OCI-LY1 (cell line): Measurements from ENCODE around the gene GABBR2.

Experiments
- H2AFZ ChIP-seq: fragments of 200-600 bp; sonication (generic), shearing (Covaris generic); 2 replicates; pipeline ENCODE4 v1.6.0; 2014; ENCODE audit warnings: antibody characterized with exemption, mild to moderate bottlenecking, low read length
- H3F3A ChIP-seq: fragments of 200-600 bp; sonication (generic), shearing (Covaris generic); 2 replicates; pipeline ENCODE4 v1.6.0; 2014; ENCODE audit warnings: mild to moderate bottlenecking, antibody characterized with exemption, low read length, moderate library complexity; ENCODE audit not compliant: insufficient read depth
- H3K27ac ChIP-seq: fragments of 200-600 bp; sonication (generic); 2 replicates; pipeline ENCODE4 v1.5.1; 2014; ENCODE audit warnings: low read length, mixed run types, mild to moderate bottlenecking, low read depth; ENCODE audit not compliant: poor library complexity, severe bottlenecking
- H3K27me3 ChIP-seq: fragments of 200-600 bp; sonication (generic); 2 replicates; pipeline ENCODE4 v1.6.0; 2014; ENCODE audit warnings: antibody characterized with exemption, mild to moderate bottlenecking, low read length, moderate library complexity; ENCODE audit not compliant: insufficient read depth
- H3K36me3 ChIP-seq: fragments of 200-600 bp; sonication (generic); 2 replicates; pipeline ENCODE4 v1.6.1; 2014; ENCODE audit warnings: mild to moderate bottlenecking, antibody characterized with exemption, low read length, moderate library complexity, mixed read lengths; ENCODE audit not compliant: insufficient read depth
- H3K4me1 ChIP-seq: fragments of 200-600 bp; sonication (generic); 2 replicates; pipeline ENCODE4 v1.5.1; 2014; ENCODE audit warnings: mild to moderate bottlenecking, low read length, moderate library complexity; ENCODE audit not compliant: insufficient read depth, severe bottlenecking
- H3K4me2 ChIP-seq: fragments of 200-600 bp; sonication (generic), shearing (Covaris generic); 2 replicates; pipeline ENCODE4 v1.6.1; 2014; ENCODE audit warnings: low read length
- H3K4me3 ChIP-seq: fragments of 200-600 bp; sonication (generic); 2 replicates; pipeline ENCODE4 v1.5.1; 2014; ENCODE audit warnings: low read length, low read depth, mild to moderate bottlenecking, mixed read lengths; ENCODE audit not compliant: poor library complexity, severe bottlenecking
- H3K79me2 ChIP-seq: fragments of 200-600 bp; shearing (Covaris generic); 2 replicates; pipeline ENCODE4 v1.6.1; 2016; ENCODE audit warnings: mixed run types, low read length, mixed read lengths; ENCODE audit not compliant: insufficient read depth
- H3K9ac ChIP-seq: fragments of 200-600 bp; sonication (generic), shearing (Covaris generic); 2 replicates; pipeline ENCODE4 v1.6.1; 2014; ENCODE audit warnings: mild to moderate bottlenecking, low read length, mixed read lengths
- H3K9me2 ChIP-seq: fragments of 200-600 bp; sonication (generic), shearing (Covaris generic); 2 replicates; pipeline ENCODE4 v1.6.1; 2014; ENCODE audit warnings: low read depth, mild to moderate bottlenecking, low read length, mixed read lengths
- H3K9me3 ChIP-seq: fragments of 200-600 bp; shearing (Covaris generic); 2 replicates; pipeline ENCODE4 v1.6.1; 2014; ENCODE audit warnings: low read length, mixed read lengths
- H4K20me1 ChIP-seq: fragments of 200-600 bp; sonication (generic), shearing (Covaris generic); 2 replicates; pipeline ENCODE4 v1.6.0; 2016; ENCODE audit warnings: mild to moderate bottlenecking, low read length; ENCODE audit not compliant: insufficient read depth
- EZH2 ChIP-seq: fragments of 200-600 bp; sonication (generic), shearing (Covaris generic); IDR thresholded peaks from 2 replicates; pipeline ENCODE4 v1.8.0; 2017; ENCODE audit warnings: borderline replicate concordance, mixed run types, mild to moderate bottlenecking, antibody characterized with exemption, low read length, moderate library complexity, mixed read lengths
- TF ChIP-seq, protein P1 (sequence below): fragments of 200-600 bp; sonication (generic), shearing (Covaris generic); IDR thresholded peaks from 2 replicates; pipeline ENCODE4 v1.5.1; 2017; ENCODE audit warnings: mild to moderate bottlenecking, antibody characterized with exemption, low read length, moderate library complexity, mixed read lengths

The GABBR2 gene

DNA sequence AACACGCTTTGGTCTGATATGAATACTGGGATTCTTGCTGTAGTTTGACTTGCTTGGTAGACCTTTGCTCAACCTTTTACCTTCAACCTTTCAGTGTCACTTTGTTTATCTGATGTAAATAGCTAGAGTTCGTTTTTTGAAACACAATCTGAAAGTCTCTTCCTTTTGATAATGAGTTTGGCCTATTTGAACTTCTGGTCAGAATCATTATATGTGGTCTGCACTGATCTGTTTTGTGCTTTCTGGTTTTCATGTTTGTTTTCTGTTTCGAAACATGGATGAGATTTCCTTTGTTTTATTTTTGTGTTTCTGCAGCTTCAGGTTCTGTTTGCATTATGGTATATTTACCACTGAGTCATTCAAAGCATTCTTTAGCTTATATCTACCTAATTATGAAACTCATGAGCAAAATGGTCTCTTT is 217.5 kb downstream of the GABBR2 start:
- TF ChIP-seq EZH2: no peak
- TF ChIP-seq, protein P1, sequence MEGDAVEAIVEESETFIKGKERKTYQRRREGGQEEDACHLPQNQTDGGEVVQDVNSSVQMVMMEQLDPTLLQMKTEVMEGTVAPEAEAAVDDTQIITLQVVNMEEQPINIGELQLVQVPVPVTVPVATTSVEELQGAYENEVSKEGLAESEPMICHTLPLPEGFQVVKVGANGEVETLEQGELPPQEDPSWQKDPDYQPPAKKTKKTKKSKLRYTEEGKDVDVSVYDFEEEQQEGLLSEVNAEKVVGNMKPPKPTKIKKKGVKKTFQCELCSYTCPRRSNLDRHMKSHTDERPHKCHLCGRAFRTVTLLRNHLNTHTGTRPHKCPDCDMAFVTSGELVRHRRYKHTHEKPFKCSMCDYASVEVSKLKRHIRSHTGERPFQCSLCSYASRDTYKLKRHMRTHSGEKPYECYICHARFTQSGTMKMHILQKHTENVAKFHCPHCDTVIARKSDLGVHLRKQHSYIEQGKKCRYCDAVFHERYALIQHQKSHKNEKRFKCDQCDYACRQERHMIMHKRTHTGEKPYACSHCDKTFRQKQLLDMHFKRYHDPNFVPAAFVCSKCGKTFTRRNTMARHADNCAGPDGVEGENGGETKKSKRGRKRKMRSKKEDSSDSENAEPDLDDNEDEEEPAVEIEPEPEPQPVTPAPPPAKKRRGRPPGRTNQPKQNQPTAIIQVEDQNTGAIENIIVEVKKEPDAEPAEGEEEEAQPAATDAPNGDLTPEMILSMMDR: no peak
- Histone ChIP-seq H3K27ac (no peak overlapping the region), H3K36me3 (no peaks in the 10 kb centered on the region), H3K9ac (no peak overlapping the region), H3K79me2 (no peaks in the 10 kb centered on the region), H3K9me3 (no peaks in the 10 kb centered on the region), H3K4me3 (no peak overlapping the region), H3K4me1 (no peaks in the 10 kb centered on the region), H3K4me2 (no peak overlapping the region), H3F3A (no peaks in the 10 kb centered on the region), H4K20me1 (no peaks in the 10 kb centered on the region), H3K27me3 (no peaks in the 10 kb centered on the region), H3K9me2 (no peaks in the 10 kb centered on the region), H2AFZ (no peak overlapping the region)

DNA sequence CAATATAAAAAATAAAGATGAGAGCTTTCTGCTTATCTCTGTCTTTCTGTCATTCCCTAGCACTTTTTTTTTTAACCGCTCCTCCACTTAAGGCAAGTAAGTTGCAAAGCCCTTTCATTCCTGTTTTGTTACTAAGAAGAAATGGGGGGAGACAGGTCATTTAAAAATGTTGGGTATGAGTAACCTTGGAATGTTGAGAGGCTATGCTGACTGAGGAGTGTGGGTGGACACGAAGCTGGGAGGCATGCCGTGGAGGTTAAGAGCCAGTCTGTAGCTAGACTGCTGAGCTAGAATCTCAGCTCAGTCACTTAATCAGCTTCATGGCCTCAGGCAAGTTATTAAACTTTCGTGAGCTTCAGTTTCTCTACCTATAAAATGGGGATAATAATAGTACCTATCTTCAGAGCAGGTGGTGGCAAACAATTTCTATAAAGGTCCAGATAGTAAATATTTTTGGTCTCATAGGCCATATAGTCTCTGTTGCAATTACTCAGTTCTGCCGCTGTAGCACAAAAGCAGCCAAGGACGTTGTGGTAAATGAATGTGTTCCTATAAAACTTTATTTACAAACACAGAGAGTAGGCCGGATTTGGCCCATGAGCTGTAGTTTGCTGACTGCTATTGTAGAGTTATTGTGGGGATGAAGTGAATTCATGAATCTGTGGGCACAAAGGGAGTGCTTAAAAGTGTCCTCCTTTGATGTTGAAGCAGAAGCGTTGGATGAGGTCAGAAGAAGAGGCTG is 220.0 kb downstream of the GABBR2 start:
- H3K27ac ChIP-seq: no peak overlapping the region
- H3K4me3 ChIP-seq: no peak overlapping the region
- H4K20me1 ChIP-seq: no peaks in the 10 kb centered on the region
- no peak overlapping the region for H3K4me2 ChIP-seq
- no peaks in the 10 kb centered on the region for H3K27me3 ChIP-seq
- no peaks in the 10 kb centered on the region for H3F3A ChIP-seq
- H3K79me2 ChIP-seq: no peaks in the 10 kb centered on the region
- no peak overlapping the region for H3K9ac ChIP-seq
- no peaks in the 10 kb centered on the region for H3K9me3 ChIP-seq
- TF ChIP-seq, protein P1: no peak
- TF ChIP-seq EZH2: no peak
- H2AFZ ChIP-seq: no peak overlapping the region
- no peaks in the 10 kb centered on the region for H3K9me2 ChIP-seq
- H3K36me3 ChIP-seq: no peaks in the 10 kb centered on the region
- H3K4me1 ChIP-seq: no peaks in the 10 kb centered on the region

DNA sequence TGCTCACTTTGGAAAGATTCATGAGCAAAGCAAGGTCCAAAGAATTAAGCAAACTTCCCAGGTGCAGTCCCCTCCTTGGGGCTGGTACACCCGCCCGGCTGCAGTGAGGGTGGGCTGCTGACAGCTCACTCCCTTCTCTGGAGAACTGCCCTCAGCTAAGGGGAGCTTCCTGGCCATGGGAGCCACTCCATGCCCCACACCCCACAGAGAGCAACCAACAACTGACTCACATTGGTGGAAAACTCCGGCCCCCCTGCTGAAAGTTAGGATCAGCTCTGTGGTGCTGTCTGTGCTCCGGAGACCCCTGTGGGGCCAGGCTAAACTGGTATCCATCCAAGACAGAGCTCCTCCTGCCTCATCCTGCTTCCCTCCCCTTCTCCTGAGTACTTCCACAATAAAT is 223.0 kb downstream of the GABBR2 start:
- Histone ChIP-seq H3K27ac (no peak overlapping the region), H3K9me3 (no peaks in the 10 kb centered on the region), H3K4me3 (no peak overlapping the region), H3K79me2 (no peaks in the 10 kb centered on the region), H3K9me2 (no peaks in the 10 kb centered on the region), H3F3A (no peaks in the 10 kb centered on the region), H3K9ac (no peak overlapping the region), H3K4me1 (no peaks in the 10 kb centered on the region), H3K27me3 (no peaks in the 10 kb centered on the region), H4K20me1 (no peaks in the 10 kb centered on the region), H3K4me2 (no peak overlapping the region), H2AFZ (no peak overlapping the region), H3K36me3 (no peaks in the 10 kb centered on the region)
- TF ChIP-seq EZH2: no peak
- TF ChIP-seq, protein P1: no peak
